ENCODE measurements around the gene MARCHF4.

The MARCHF4 gene

GRCh38 chr2:216371721-216372702 is at the start of gene MARCHF4:
MARCHF4 (minus strand) TSS chr2:216372483; CDS start chr2:216370260, 2,223 bp downstream.
- no peak for FAIRE-seq

GRCh38 chr2:216420367-216421101 is 48.3 kb upstream of the MARCHF4 start:
- FAIRE-seq: no peak

GRCh38 chr2:216418981-216419380 is 46.7 kb upstream of the MARCHF4 start:
- FAIRE-seq: no peak

- FAIRE-seq: no peak
These were observed 44.5 kb upstream of the MARCHF4 start for GRCh38 chr2:216416571-216417307.

- FAIRE-seq: no peak
These were observed 43.3 kb upstream of the MARCHF4 start for GRCh38 chr2:216415541-216415940.

- FAIRE-seq: no peak
These were observed 42.6 kb upstream of the MARCHF4 start for GRCh38 chr2:216414772-216415319.

GRCh38 chr2:216413882-216414281 is 41.6 kb upstream of the MARCHF4 start:
- FAIRE-seq: no peak

GRCh38 chr2:216412022-216412999 is 40.0 kb upstream of the MARCHF4 start, which contains the start of gene SMARCAL1:
SMARCAL1 (plus strand) TSS chr2:216412484; CDS start chr2:216414705, 2,221 bp downstream.
- FAIRE-seq: peak; percentile 36

- FAIRE-seq: no peak
These were observed 38.3 kb upstream of the MARCHF4 start for GRCh38 chr2:216410550-216410949.

GRCh38 chr2:216408426-216409290 is 36.4 kb upstream of the MARCHF4 start:
- no peak for FAIRE-seq

- FAIRE-seq: no peak
These were observed 34.5 kb upstream of the MARCHF4 start for GRCh38 chr2:216406826-216407225.

GRCh38 chr2:216405588-216405987 is 33.3 kb upstream of the MARCHF4 start:
- no peak for FAIRE-seq

GRCh38 chr2:216404010-216404618 is 31.8 kb upstream of the MARCHF4 start:
- FAIRE-seq: no peak

- no peak for FAIRE-seq
These were observed 30.5 kb upstream of the MARCHF4 start for GRCh38 chr2:216402751-216403150.

GRCh38 chr2:216399621-216400020 is 27.3 kb upstream of the MARCHF4 start:
- FAIRE-seq: no peak

- FAIRE-seq: no peak
These were observed 22.6 kb upstream of the MARCHF4 start for GRCh38 chr2:216394881-216395280.

GRCh38 chr2:216392945-216393840 is 20.9 kb upstream of the MARCHF4 start:
- FAIRE-seq: no peak

GRCh38 chr2:216392018-216392562 is 19.8 kb upstream of the MARCHF4 start:
- no peak for FAIRE-seq

All from colon (tissue), 2 donors.